HFFc6 (cell line): ENCODE data around the gene CORO7. TPM values are rescaled to one million over a fixed set of nuclear protein-coding genes. Genes with fewer than 3 reads are reported as not detected.
A peak's percentile ranks its signal among the peaks of the same experiment; 100 is the strongest.

ENCODE experiments used
- DNase-seq: peaks from one replicate; pipeline ENCODE4 v3.0.0-alpha.2; 2018
- H3K27ac Mint-ChIP-seq: 2 replicates; pipeline ENCODE4 v1.8.0; 2020; ENCODE audit warnings: mild to moderate bottlenecking, mixed read lengths
- H3K27me3 Mint-ChIP-seq: 2 replicates; pipeline ENCODE4 v1.8.0; 2021; ENCODE audit warnings: mild to moderate bottlenecking, moderate library complexity, mixed read lengths; ENCODE audit not compliant: insufficient read depth
- H3K36me3 Mint-ChIP-seq: 2 replicates; pipeline ENCODE4 v1.8.0; 2021; ENCODE audit warnings: low read depth, mixed read lengths
- H3K4me1 Mint-ChIP-seq: 2 replicates; pipeline ENCODE4 v1.8.0; 2020; ENCODE audit warnings: low read depth, mixed read lengths
- H3K4me3 Mint-ChIP-seq: 2 replicates; pipeline ENCODE4 v1.8.0; 2020; ENCODE audit warnings: mild to moderate bottlenecking, moderate library complexity, mixed read lengths
- H3K9me3 Mint-ChIP-seq: 2 replicates; pipeline ENCODE4 v1.8.0; 2020; ENCODE audit warnings: mild to moderate bottlenecking, mixed read lengths
- total RNA-seq, 6 experiments: library from RNA; stranded (reverse); fragmentation: NEBNext Ultra II Directional; extraction: Animal tissue kit (Norgen Biotek cat#: 25700); gene quantifications; 2 replicates in 1 of 6; 3 replicates in 5 of 6; pipeline ENCODE4 v1.2.3, GENCODE V29; 2021
- TF ChIP-seq, protein P1 (sequence below): fragments of 200-600 bp; sonication (generic); IDR thresholded peaks from 2 replicates; pipeline ENCODE4 v1.5.0; 2021; ENCODE audit warnings: antibody characterized with exemption, mild to moderate bottlenecking

CORO7 gene
- total RNA-seq, 6 experiments from 2014 or later: 12.1 to 20.9 (median 17.2) TPM

GRCh38 chr16:4433914-4434787 lies 17.8 kb upstream of the CORO7 start:
- H3K36me3 Mint-ChIP-seq: peaks cover 34% of the 10 kb centered on the region
- peak overlapping the region; percentile 4; the same call in 1 of the 2 replicates for H3K27ac Mint-ChIP-seq
- H3K4me1 Mint-ChIP-seq: peaks cover 12% of the 10 kb centered on the region
- no peaks in the 10 kb centered on the region for H3K9me3 Mint-ChIP-seq
- H3K4me3 Mint-ChIP-seq: no peak overlapping the region
- TF ChIP-seq, protein P1, sequence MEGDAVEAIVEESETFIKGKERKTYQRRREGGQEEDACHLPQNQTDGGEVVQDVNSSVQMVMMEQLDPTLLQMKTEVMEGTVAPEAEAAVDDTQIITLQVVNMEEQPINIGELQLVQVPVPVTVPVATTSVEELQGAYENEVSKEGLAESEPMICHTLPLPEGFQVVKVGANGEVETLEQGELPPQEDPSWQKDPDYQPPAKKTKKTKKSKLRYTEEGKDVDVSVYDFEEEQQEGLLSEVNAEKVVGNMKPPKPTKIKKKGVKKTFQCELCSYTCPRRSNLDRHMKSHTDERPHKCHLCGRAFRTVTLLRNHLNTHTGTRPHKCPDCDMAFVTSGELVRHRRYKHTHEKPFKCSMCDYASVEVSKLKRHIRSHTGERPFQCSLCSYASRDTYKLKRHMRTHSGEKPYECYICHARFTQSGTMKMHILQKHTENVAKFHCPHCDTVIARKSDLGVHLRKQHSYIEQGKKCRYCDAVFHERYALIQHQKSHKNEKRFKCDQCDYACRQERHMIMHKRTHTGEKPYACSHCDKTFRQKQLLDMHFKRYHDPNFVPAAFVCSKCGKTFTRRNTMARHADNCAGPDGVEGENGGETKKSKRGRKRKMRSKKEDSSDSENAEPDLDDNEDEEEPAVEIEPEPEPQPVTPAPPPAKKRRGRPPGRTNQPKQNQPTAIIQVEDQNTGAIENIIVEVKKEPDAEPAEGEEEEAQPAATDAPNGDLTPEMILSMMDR: no peak
- DNase-seq: no peak
- peaks cover 3% of the 10 kb centered on the region; the same call in 1 of the 2 replicates for H3K27me3 Mint-ChIP-seq

GRCh38 chr16:4433228-4433627 lies 16.8 kb upstream of the CORO7 start:
- no peak overlapping the region for H3K27ac Mint-ChIP-seq
- no peak overlapping the region for H3K4me3 Mint-ChIP-seq
- H3K36me3 Mint-ChIP-seq: peaks cover 38% of the 10 kb centered on the region
- peaks cover 16% of the 10 kb centered on the region for H3K4me1 Mint-ChIP-seq
- DNase-seq: no peak
- TF ChIP-seq, protein P1: no peak
- H3K27me3 Mint-ChIP-seq: peaks cover 3% of the 10 kb centered on the region; the same call in 1 of the 2 replicates
- H3K9me3 Mint-ChIP-seq: no peaks in the 10 kb centered on the region

DNA sequence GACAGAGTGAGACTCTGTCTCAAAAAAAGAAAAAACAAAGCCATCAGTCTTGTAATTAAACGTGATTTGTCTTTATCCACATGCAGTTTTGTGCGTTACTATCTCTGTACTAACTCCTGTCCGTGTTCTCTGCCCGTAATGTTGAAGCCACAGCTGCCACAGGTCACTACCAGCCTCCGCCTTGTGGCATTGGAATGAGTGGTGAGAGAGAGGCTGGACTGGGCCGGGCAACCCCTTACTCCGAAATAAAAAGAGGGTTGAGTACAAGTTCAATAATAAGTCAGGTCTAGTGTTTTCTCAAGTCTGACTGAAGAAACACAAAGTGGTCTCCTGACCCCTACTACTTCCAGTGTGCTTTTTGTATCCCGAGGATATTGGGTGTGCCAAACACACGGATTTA lies 14.6 kb upstream of the CORO7 start:
- Mint-ChIP-seq H3K27me3 (peaks cover 3% of the 10 kb centered on the region; the same call in 1 of the 2 replicates), H3K9me3 (no peaks in the 10 kb centered on the region), H3K27ac (no peak overlapping the region), H3K36me3 (peaks cover 50% of the 10 kb centered on the region), H3K4me1 (peaks cover 29% of the 10 kb centered on the region), H3K4me3 (no peak overlapping the region)
- TF ChIP-seq, protein P1: no peak
- no peak for DNase-seq

- H3K36me3 Mint-ChIP-seq: peaks cover 35% of the 10 kb centered on the region
- peaks cover 27% of the 10 kb centered on the region for H3K4me1 Mint-ChIP-seq
- TF ChIP-seq, protein P1: no peak
- no peak overlapping the region for H3K27ac Mint-ChIP-seq
- DNase-seq: no peak
- 0 out of 2 replicates have a peak overlapping the region, but pooled peaks have one; percentile 13 for H3K4me3 Mint-ChIP-seq
- H3K9me3 Mint-ChIP-seq: no peaks in the 10 kb centered on the region
- H3K27me3 Mint-ChIP-seq: peaks cover 3% of the 10 kb centered on the region
Measured at GRCh38 chr16:4428500-4428899, 12.1 kb upstream of the CORO7 start.

GRCh38 chr16:4426722-4427372 lies 10.5 kb upstream of the CORO7 start:
- TF ChIP-seq, protein P1: no peak
- H3K4me3 Mint-ChIP-seq: peak overlapping the region; percentile 100
- no peaks in the 10 kb centered on the region for H3K9me3 Mint-ChIP-seq
- no peak for DNase-seq
- H3K4me1 Mint-ChIP-seq: peaks cover 27% of the 10 kb centered on the region
- H3K36me3 Mint-ChIP-seq: peaks cover 28% of the 10 kb centered on the region
- peak overlapping the region; percentile 100 for H3K27ac Mint-ChIP-seq
- H3K27me3 Mint-ChIP-seq: peaks cover 3% of the 10 kb centered on the region
